H1 (cell line): ENCODE data around the gene CD164. TPM values are rescaled to one million over a fixed set of nuclear protein-coding genes. Genes with fewer than 3 reads are reported as not detected.

Experiments used
- CTBP2 ChIP-seq: IDR thresholded peaks from 2 replicates; pipeline ENCODE4 v1.7.0; 2011; ENCODE audit warnings: borderline replicate concordance, mild to moderate bottlenecking, moderate library complexity, mixed read lengths, low read length; ENCODE audit not compliant: insufficient read depth, insufficient read length
- GTF2F1 ChIP-seq: IDR thresholded peaks from 2 replicates; pipeline ENCODE4 v1.6.1; 2012; ENCODE audit warnings: low read depth, low read length, improper control_type of control experiment, borderline replicate concordance
- HDAC2 ChIP-seq, 2 experiments: fragments of 300-600 bp in 1 of 2; sonication (generic) in 1 of 2; IDR thresholded peaks; 2 replicates each; pipeline ENCODE4 v1.6.1; 2011 to 2012; ENCODE audit warnings: low read depth in 2 of 2, low read length in 2 of 2, mild to moderate bottlenecking in 2 of 2, moderate library complexity in 2 of 2, borderline replicate concordance in 1 of 2, inconsistent platforms in 1 of 2
- KDM5A ChIP-seq: fragments of 200-600 bp; IDR thresholded peaks from 2 replicates; pipeline ENCODE4 v1.7.1; 2012; ENCODE audit warnings: mild to moderate bottlenecking, low read length, inconsistent platforms, mixed read lengths
- POLR2A ChIP-seq, 2 experiments: IDR thresholded peaks; 1 replicate in 1 of 2; 2 replicates in 1 of 2; pipeline ENCODE4 v1.6.1; 2011; ENCODE audit warnings: low read depth in 2 of 2, low read length in 2 of 2, mild to moderate bottlenecking in 2 of 2; ENCODE audit errors: control extremely low read depth in 1 of 2
- SAP30 ChIP-seq: fragments of 300-600 bp; sonication (generic); IDR thresholded peaks from 2 replicates; pipeline ENCODE4 v1.7.1; 2012; ENCODE audit warnings: low read length, moderate library complexity, mild to moderate bottlenecking, inconsistent platforms; ENCODE audit not compliant: insufficient read depth, insufficient replicate concordance
- SIRT6 ChIP-seq: IDR thresholded peaks from one replicate; pipeline ENCODE4 v1.7.1; 2012; ENCODE audit warnings: low read length, inconsistent platforms
- SUZ12 ChIP-seq: fragments of 200-600 bp; sonication (generic); IDR thresholded peaks from 2 replicates; pipeline ENCODE4 v1.6.1; 2012; ENCODE audit warnings: mild to moderate bottlenecking, inconsistent platforms, low read length, moderate library complexity, mixed read lengths
- polyA plus RNA-seq, 7 experiments: library from polyadenylated mRNA; depleted of rRNA in 3 of 7; stranded (reverse) in 5 of 7; unstranded in 2 of 7; fragments of >200 nt in 5 of 7; fragments of 200-250 nt in 2 of 7; gene quantifications; 1 replicate in 5 of 7; 2 replicates in 1 of 7; 4 replicates in 1 of 7; pipeline versions ENCODE4 v1.2.1 to v1.2.3, GENCODE V29; 2011 to 2013; ENCODE audit warnings: missing spikeins in 2 of 7, mixed read lengths in 2 of 7
- total RNA-seq: library from RNA; stranded (reverse); fragmentation: NEBNext Ultra II Directional; extraction: Animal tissue kit (Norgen Biotek cat#: 25700); gene quantifications from 2 replicates; pipeline ENCODE4 v1.2.1, GENCODE V29; 2021

CD164 gene
- total and polyA plus RNA-seq, 2 of the 8 experiments (the other 6 are each of a cell fraction or from before 2014, with no cell fraction given): 69.3 to 94.3 TPM

- TF ChIP-seq POLR2A (IDR thresholded peaks at IDR 0.05; ENCODE audit: control extremely low read depth in 1 of 2, low read depth in 2 of 2, low read length in 2 of 2) (no peak), KDM5A (no peak), GTF2F1 (no peak), HDAC2 (IDR thresholded peaks at IDR 0.05; ENCODE audit: borderline replicate concordance in 1 of 2, low read depth in 2 of 2, low read length in 2 of 2) (no peak), SAP30 (no peak), SIRT6 (no peak), CTBP2 (no peak), SUZ12 (no peak)
Measured at GRCh38 chr6:109383438-109383940, 1.2 kb upstream of the CD164 start (continued).
